ENCODE results near the gene GNG7.
"Not testable (repeated sequence)": the region's sequence is repeated elsewhere in the genome, so short reads cannot be mapped to it uniquely, and the experiment has no call there.

GNG7 gene

DNA sequence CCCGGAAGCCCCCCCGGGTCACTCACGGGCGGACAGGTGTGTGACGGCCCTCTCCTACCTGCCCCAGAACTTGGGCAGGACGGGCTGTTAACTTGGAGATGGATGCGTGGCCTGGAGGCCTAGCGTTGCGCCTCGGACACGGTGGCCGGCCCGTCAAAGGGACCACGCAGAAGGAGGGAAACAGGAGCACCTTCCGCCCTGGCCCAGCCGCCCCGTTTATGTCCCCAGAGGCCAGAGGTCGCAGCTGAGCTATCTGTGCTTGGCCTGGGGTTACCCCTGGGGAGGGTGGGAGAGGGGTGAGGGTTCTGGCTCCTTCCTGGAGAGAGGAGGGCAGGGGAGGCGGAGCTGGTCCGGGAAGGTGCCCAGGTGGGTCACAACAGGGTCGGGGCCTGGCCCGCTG is 190.9 kb downstream of the GNG7 start:
- DNase-seq (ENCODE audit: low read depth) = no peak

DNA sequence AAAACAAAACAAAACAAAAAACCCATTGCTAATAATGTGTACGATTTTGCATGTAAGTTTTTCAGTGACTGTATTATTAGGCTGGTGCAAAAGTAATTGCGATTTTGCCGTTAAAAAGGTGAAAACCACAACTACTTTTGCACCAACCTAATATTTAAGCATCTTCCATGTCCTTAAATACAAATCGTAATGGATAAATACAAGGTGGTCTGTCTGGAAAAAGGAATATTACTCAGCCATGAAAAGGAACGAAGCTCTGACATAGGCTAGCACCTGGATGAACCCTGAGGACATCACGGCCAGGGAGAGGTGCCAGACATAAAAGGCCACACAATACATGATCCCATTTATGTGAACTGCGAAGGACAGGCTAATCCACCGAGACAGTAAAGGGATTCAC is 193.4 kb downstream of the GNG7 start:
- no peak for DNase-seq (ENCODE audit: low read depth)

DNA sequence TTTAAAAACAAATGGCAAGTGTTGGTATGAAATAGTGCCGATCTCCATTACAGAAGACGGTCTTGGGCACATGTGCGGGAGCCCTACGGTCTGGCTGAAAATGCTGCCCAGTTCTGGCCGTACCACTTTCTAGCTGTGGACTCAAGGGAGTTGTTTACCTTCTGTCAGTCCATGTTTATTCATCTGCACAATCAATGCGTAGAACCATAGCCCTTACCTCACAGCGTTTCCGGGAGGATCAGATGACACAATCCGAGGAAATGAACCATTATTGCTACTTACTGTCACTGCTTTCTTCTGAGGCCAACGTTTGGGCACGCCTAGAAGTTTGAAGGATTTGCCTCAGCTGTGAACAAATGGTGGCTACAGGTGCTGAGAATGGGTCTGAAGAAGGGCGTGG is 195.4 kb downstream of the GNG7 start:
- no peak for DNase-seq (ENCODE audit: low read depth)

DNA sequence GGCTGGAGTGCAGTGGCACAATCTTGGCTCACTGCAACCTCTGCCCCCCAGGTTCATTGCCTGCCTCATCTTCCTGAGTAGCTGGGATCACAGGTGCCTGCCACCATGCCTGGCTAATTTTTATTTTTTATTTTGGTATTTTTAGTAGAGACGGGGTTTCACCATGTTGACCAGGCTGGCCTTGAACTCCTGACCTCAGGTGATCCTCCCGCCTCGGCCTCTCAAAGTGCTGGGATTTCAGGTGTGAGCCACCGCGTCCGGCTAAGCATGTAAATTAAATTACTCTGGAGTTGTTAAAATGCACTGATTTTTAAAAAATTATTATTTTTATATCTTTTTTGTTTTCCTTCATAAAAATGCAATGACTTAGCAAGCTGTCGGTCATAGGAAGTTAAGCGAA is 195.8 kb downstream of the GNG7 start:
- not testable (repeated sequence) for DNase-seq (ENCODE audit: low read depth)

DNA sequence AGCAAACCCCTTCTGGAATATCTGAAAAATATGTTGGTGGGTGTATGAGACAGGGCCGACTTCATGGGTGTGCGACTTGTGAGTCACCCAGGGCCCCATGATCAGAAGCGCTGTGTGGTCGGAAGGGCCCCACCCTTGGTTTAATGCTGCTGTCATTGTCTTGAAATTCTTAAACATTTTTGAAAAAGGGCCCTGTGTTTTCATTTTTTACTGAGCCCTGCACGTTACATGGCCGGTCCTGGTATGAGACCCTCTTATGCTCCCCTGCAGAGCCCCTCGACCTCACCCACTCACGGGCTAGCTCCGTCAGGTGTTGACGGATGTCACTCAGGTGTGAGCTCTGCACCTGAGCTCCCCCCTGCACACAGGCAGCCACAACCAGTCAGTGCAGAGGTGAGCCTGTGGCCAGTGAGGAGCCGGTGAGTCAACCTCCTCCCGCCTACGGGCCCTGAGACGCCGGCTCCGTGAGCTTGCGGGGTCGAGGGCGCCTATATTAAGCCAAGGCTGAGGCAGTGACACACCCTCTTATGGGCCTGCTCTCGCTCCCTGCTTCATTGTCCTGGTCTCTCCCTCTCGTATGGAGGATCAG is 198.9 kb downstream of the GNG7 start:
- DNase-seq (ENCODE audit: low read depth) = peak; percentile 43

DNA sequence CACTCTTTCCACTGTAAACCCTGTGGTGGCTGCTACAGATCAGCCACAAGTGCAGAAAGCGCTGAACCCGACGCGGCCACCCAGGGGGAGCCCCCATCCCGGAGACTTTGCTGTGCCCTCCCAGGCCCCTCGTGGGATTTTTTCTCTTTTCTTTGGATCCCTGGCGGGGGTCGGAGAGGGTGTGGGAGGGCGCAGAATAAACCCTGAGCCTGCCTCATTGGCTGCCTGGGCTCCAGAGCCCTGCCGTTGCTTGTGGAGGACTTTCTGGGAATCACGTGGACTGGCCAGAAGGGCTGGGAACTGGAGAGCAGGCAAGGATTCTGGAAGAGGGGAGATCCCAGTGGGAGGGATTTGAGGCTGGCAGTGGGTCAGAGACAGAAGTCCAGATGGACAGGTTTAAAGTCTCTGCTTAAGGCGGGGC is 201.6 kb downstream of the GNG7 start:
- DNase-seq (ENCODE audit: low read depth) = no peak

DNA sequence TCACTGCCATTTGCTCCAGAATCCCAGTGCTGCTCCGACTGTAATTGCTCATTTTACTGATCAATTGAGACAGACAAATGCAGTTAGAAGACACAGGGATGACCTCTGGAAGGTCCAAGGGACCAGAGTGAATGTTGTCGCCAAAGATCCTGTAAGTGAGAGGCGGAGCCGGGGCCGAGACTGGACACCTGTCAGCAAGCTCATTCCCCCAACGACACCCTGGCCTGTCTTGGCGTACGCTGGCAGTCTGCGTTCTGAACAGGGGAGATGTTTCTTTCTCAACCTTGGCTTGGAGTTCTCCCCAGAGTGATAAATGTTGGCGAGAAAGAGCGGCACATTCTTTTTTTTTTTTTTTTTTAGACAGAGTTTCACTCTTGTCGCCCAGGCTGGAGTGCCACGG is 202.3 kb downstream of the GNG7 start:
- no peak for DNase-seq (ENCODE audit: low read depth)

DNA sequence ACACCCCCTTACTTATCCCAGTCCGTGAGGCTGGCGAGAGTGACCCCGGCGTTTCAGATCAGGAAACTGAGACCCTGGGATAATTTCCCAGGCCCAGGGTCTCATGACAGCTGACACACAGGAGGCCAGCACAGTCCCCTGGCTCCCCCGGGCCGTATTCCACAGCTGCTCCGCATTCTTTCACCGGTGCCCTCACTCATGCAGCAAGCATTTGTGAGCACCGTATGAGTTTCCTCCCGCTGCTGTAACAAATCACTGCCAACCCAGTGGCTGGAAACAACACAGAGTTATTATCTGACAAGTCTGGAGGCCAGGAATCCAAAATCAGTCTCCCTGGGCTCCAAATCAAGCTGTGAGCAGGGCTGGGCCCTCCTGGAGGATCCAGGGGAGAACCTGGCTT is 205.3 kb downstream of the GNG7 start:
- DNase-seq (ENCODE audit: low read depth) = no peak

DNA sequence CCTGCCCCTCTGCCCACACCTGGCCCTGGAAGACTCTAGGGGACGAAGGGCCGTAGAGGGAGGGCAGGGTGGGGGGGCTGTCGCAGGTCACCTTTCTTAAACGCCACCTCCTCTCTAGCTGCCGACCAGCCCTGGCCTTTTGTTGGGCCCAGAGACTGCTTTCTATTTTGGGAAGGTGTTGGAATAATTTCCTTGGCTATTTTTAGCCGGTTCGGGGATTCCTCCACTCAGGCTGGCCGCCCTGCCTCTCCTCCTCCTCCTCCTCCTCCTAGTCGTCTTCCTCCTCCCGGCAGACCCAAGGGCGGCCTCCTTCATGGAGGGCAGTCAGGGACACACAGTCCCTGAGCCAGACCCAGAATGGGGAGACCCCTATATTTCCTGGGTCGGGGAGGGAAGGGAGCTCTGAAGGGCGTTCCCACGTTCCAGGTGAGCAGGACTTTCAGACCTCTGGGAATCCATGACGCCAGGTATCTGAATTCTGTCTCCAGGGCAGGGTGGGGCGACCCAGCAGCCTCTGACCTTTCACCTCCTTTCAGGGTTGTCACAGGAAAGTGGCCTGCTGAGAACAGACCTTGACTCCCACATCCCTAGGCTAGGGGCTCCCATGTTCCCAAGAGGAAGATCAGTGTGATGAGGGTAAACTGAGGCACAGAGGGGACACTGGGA is 206.7 kb downstream of the GNG7 start:
- no peak for DNase-seq (ENCODE audit: low read depth)

DNA sequence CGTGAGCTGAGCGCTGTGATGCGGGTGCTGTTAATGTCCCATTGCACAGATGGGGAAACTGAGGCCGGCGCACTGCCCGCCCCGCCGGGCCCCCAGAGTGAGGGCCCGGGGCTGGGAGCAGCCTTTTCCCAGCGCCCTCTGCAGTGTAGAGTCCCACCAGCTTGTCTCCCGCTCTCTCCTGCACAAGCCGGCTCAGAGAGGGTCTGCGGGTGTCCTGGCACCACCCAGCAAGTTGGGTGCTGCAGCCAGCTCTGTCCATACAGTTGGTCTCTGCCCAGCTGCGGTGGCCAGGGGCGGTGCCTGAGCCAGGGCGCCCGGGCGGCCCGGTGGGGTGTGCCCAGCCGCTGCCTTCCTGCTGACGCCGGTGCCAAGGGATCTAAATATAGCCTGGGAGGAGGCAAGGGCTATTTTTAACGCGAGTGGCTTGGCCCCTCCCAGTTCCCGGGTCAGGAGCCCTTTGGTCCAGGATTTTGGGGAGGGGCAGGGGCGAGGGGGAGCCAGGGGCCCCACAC is 207.3 kb downstream of the GNG7 start:
- no peak for DNase-seq (ENCODE audit: low read depth)

DNA sequence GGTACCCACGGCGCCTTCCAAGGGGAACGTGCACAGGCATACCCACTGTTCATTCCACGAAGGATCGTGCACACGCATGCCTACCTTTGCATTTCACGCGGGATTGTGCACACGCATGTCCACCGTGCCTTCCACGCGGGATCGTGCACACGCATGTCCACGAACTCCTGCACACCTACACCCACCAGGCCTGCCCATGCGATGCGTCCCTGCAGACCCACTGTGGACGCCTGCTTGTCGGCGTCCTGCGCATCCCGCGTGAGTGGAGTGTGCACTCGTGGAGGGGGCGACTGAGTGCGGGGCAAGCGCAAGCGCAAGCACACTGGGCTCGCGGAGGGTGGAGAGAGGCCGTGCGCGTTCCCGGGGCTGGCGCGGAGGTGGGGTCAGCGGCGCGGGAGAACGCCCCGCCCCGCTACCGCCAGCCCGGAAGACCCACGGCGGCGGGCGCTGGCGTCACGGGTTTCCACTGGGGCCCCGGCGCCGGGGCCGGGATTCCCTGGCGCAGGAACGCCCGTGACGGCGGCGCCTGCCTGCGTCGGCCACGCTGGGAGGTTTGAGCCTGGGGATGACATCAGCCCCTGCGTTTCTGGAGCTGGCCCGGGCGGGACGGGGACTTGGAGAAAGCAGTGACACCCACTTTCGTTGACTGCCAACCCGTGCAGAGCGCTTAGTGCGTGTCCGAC is 207.9 kb downstream of the GNG7 start:
- no peak for DNase-seq (ENCODE audit: low read depth)

DNA sequence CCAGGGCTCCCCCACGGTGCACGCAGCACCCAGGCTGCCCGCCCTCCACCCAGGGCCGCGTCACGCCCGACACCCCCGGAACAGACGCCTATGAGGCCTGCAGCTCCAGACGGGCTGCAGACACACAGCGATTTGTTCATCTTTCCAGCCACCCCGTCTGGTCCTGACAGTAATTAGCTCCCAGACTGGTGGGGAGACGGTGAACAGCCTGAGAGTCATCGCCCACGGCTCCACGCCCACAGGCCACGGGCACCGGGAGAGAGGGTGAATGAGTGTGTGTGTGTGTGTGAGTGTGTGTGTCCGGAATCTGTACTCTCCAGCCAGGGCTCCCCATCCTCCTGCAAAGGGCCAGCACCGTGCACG is 208.4 kb downstream of the GNG7 start:
- DNase-seq (ENCODE audit: low read depth) = no peak

DNA sequence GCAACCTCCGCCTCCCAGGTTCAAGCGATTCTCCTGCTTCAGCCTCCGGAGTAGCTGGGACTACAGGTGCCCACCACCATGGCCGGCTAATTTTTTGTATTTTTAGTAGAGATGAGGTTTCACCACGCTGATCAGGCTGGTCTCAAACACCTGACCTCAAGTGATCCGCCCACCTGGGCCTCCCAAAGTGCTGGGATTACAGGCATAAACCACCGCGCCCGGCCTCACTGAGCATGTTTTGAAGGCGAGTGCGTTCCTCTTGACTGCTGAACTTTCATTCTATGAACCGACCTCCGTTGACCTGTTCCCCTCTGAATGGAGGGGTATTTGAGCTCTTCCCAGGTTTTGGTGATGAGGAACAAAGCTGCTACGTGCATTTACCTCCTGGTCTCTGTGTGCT is 209.0 kb downstream of the GNG7 start:
- DNase-seq (ENCODE audit: low read depth) = not testable (repeated sequence)

DNA sequence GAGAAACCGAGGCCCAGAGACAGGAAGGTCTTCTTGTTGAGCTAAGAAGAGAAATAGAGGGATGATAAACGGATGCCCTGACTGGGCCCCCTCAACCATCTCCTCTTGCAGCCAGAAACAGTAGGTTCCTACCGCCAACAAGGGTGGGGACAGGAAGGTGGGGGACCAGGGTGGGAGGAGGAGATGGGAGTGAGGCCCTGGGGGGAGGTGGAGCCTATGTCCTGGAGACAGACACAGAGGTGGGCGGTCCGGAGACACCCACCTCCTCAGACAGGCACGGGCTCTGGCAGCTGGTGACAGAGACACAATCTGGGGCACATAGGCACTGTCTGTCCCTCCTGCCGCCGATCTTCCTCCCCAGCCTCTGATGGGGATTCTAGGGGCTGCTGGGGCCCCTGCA is 209.6 kb downstream of the GNG7 start:
- no peak for DNase-seq (ENCODE audit: low read depth)

DNA sequence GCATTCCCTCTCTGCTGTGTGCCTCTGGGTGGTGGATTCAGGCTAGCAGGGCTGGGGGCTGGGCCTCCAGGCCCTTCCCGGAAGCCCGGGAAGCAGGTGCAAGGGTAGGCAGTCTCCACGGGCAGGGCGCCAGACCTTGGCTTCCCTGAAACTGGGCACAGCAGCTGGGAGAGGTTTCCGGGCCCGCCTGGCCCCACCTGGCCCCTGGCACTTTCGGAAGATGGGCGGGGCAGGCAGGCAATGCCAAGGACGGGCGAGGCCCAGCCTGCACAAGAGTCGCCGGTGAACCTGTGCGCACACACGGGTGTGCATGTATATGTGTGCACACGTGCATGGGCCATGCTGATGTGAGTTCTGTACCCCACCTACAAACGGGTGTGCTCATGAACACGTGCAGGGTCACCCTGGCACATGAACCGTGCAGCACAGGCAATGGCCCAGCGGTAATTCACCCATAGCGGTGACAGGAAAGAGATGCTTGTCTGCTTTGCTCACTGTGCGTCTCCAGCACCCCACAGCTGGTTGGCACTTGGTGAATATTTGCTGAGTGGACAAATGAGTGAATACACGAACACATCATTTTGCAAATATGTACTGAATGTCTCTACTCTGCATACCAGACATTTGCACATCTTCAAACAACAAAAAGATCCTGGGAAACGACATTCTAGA is 211.2 kb downstream of the GNG7 start:
- no peak for DNase-seq (ENCODE audit: low read depth)

DNA sequence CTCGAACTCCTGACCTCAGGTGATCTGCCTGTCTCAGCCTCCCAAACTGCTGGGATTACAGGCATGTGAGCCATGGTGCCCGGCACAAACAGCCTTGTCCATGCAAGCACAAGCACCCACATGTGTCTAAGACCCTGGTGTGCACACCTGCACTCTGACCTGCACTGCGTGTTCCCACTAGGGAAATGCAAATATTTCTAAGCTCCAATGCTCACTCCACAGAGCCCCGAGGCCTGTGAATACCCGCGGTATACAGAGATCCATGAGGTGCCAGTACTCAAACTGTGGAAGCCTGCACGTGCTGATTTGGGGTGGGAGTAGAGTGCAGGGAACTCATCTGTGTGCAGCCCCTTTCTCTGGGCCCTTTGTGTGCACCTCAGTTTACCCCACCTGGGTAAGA is 211.8 kb downstream of the GNG7 start:
- no peak for DNase-seq (ENCODE audit: low read depth)

DNA sequence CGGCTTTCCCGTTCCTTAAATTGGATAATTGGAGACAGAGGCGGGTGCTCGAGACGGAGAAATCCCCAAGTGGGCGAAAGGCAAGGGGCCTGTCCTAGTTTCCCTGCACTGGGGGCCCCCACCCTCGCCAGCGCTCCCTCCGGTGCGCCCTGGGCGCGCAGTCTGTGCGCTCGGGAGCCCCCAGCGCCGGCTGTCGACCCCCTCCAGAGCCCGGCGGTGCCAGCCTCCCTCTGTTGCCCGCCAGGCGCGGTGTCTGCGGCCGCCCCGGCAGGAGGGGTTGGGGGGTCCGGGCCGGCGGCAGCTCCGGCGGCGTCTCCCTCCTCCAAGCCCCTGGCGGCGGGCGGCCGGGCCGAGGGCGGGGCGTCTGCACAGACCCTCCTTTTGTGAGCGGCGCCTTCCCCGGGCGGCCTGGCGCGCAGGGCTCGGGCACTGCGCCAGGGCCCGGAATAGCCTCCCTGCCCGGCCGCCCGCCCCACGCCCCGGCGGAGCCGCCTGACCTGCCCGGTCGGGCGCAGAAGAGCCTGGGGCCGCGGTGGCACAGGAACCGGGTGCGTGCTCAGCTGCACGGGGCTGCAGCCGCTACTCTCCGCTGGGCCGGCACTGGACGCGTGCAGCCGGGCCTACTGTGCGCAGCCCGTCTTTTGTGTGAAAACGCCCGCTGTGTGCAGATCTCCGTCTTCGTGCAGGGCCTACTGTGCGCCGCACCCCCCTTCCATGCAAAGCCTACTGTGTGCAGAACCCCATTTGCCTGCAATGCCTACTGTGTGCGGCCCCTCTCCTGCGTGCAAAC is 213.4 kb downstream of the GNG7 start:
- no peak for DNase-seq (ENCODE audit: low read depth)

DNA sequence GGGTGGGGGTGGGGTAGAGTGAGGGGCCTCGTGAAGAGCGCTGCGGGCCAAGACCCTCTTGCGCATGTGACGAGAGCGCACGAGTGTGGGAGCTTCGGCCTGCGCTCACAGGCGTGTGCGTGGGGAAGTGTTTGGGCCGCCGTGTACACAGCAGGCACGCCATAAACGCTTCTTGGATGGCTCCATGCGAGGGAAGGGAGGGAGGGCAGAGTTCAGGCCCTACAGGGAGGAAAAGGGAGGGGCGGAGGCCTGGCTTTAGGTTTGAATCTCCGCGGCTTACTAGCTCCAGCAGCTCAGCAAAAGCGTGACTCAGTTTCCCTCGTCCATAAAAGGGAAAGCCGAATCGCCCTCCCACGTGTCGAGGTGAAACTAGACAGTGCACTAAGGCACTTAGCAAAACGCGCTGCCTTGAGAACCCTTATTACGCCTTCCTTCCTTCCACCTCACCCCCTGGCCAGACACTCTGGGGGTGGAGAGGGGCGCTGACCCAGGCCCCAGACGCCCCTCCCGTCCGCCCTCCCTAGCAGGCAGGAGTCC is 214.0 kb downstream of the GNG7 start:
- no peak for DNase-seq (ENCODE audit: low read depth)

DNA sequence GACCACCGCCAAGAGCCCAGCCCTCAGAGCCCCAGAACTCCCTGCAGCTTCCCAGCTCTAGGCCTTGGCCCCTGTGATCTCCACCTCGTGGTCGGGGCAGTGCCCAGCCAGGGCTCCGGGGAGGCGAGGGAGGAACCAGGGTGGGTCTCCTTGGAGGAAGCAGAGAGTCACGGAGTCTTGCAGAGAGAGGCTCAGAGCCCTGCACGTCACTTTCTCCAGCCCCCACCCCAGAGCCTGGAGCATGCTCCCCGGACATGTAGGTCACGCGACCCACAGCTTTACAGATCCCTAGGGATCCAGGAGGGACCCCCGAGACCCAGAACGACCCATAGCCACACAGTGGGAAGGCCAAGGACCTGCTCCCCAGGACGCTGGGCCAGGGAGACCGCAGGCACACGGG is 214.7 kb downstream of the GNG7 start:
- DNase-seq (ENCODE audit: low read depth) = no peak

DNA sequence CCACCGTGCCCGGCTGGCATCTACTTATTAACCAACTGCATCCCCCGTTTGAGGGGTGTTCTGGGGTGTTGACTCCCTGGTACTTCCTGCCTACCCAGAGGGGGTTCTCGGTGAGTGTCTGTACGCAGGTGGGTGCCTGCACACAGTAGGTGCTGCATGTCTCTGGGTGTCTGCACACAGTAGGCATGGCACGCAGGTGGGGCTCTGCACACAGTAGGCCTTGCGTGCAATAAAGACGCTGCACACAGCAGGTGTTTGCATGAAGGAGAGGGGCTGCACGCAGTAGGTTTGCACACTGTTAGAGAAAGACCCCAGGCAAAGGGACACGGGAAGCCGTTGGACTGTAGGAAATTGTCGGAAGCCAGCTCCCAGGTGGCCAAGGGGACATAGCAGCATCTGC is 215.4 kb downstream of the GNG7 start:
- no peak for DNase-seq (ENCODE audit: low read depth)

DNA sequence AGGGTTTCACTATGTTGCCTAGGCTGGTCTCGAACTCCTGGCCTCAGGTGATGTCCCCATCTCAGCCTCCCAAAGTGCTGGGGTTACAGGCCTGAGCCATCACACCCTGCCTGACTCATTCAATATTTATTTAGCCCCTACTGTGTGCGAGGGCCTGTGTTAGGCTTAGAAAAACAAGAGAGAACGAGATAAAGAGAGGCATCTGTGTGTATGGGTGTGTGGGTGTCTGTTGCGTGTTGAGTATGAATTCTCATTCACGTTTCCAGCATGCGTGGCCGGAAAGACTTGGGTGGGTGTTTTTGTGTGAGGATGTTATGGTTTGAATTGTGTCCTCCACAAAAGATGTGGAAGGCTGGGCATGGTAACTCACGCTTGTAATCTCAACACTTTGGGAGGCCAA is 217.1 kb downstream of the GNG7 start:
- no peak for DNase-seq (ENCODE audit: low read depth)

Data from fibroblast of the conjunctiva (primary cell).